HG02885 (cell line): ENCODE data around the gene OR51G1.

Experiments
- ATAC-seq: cut with Tn5 transposase; IDR thresholded peaks from one replicate; pipeline ENCODE4 v1.9.1; 2021; ENCODE audit warnings: mild to moderate bottlenecking; ENCODE audit not compliant: unreplicated experiment, poor library complexity

OR51G1 gene

DNA sequence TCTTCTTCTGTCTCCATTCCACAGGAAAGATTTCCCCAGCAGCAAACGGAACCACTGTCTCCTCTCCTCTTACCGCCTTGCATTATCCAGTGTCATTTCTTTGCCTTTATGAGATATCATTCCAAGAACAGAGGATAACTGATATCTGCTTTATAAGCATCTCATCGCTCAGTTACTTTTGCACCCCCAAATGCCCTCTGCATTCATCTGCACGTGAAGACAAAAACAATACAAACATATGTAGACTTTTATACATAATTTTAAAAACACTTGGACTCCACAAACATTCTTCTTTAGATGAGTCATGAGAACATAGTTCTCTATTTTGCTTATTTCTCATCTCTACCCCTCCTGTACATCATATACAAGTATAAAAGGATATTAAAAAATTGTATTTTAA, 43.0 kb downstream of the OR51G1 start:
- ATAC-seq = no peak
